Thymus (tissue), 11 donors: ENCODE measurements around the gene ZNF385B. TPM values are rescaled to one million over a fixed set of nuclear protein-coding genes. Genes with fewer than 3 reads are reported as not detected.

Experiments
- DNase-seq, 9 donors: peaks; one replicate each; pipeline ENCODE4 v3.0.0-alpha.2; 2013; ENCODE audit warnings: low spot score in 9 of 9, low read depth in 6 of 9, missing footprints in 1 of 9
- H3K27ac ChIP-seq, 2 donors: one replicate each; pipeline ENCODE4 v1.5.1; 2013; ENCODE audit warnings: control low read depth in 1 of 2, low read depth in 1 of 2, low read length in 1 of 2, mild to moderate bottlenecking in 1 of 2, moderate library complexity in 1 of 2
- H3K27me3 ChIP-seq, 2 donors: one replicate each; pipeline ENCODE4 v1.5.1; 2013; ENCODE audit warnings: low read length in 1 of 2; ENCODE audit not compliant: control insufficient read depth in 2 of 2, insufficient read depth in 1 of 2
- H3K36me3 ChIP-seq, 2 donors: one replicate each; pipeline ENCODE4 v1.5.1; 2013; ENCODE audit warnings: low read length in 1 of 2, mild to moderate bottlenecking in 1 of 2, moderate library complexity in 1 of 2; ENCODE audit not compliant: control insufficient read depth in 2 of 2, insufficient read depth in 2 of 2
- H3K4me1 ChIP-seq, 2 donors: one replicate each; pipeline ENCODE4 v1.5.1; 2013; ENCODE audit warnings: low read length in 2 of 2; ENCODE audit not compliant: control insufficient read depth in 2 of 2, insufficient read depth in 2 of 2
- H3K4me3 ChIP-seq, 2 donors: one replicate each; pipeline ENCODE4 v1.5.1; 2013; ENCODE audit warnings: low read length in 2 of 2, control low read depth in 1 of 2, mild to moderate bottlenecking in 1 of 2
- H3K9me3 ChIP-seq, 2 donors: one replicate each; pipeline ENCODE4 v1.5.1; 2013; ENCODE audit warnings: low read length in 1 of 2, mild to moderate bottlenecking in 1 of 2; ENCODE audit not compliant: control insufficient read depth in 2 of 2, insufficient read depth in 1 of 2
- WGBS: extraction: QIAGEN DNeasy Blood & Tissue Kit; methylation state at CpG from one replicate; pipeline ENCODE4 v1.1.7; 2013; 5-methylcytosine and 5-hydroxymethylcytosine counted together
- polyA plus RNA-seq: library from polyadenylated mRNA; stranded (reverse); fragments of 200-250 nt; gene quantifications from one replicate; pipeline ENCODE4 v1.2.3, GENCODE V29; 2013
- total RNA-seq: library from RNA; stranded (reverse); fragments of 120-200 nt; gene quantifications from one replicate; pipeline ENCODE4 v1.2.4, GENCODE V29; 2013
- donor health status: healthy.

ZNF385B gene
- total and polyA plus RNA-seq, 2 donors = 0.14 to 2.0 TPM

DNA sequence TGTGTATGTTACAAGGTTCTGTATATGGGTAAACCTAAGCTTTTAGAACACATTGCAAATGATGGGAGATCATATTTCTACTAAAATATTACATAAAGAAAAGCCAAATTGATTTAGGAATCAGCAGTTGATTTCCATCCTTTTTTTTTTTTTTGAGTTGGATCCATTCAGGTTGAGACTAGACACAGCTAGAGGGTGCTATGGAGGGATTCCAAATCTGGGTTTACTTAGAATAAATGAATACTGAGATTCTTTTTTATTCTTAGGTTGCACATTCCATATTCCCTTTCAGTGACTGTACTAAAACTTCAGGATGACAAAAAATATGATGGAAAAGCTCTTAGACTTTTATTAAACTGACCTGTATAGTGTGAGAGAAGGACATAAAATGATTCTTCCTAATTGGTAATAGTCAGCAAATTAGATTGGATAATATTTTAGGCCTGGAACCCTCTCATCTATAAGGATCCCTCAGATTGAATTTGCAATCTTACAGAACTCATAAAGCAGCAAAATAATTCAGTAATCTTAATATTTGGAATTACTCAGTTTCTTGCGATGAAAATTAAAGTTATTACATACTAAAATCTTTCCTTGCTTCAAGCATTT is 413.5 kb downstream of the ZNF385B start:
- DNase-seq = no peak
- 48% methylated on average over 1 of the region's 1 CpG for WGBS
- no peak overlapping the region for H3K27ac ChIP-seq

DNA sequence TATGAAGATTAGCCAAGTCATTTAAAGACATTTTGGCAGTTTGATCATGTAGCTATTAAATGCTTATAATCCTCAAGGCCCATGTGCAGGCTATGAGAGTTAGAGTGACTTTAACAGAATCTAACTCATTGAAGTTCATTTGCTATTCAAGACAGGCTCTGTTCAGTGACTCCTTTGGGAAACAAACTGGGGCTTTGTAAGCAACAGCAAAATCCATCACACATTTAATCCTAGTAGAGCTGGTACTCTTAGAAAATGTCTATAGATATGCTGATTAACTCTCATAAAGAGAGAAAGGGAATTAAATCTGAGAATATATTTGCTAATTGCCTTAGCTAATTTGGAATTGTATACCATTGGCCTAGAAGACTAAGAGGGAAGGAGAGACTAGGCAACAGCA is 414.0 kb downstream of the ZNF385B start:
- H3K4me1 ChIP-seq = no peaks in the 10 kb centered on the region
- H3K27ac ChIP-seq = no peak overlapping the region
- DNase-seq = no peak
- H3K4me3 ChIP-seq = no peak overlapping the region
- H3K27me3 ChIP-seq = peaks cover 0 to 4% of the 10 kb centered on the region in 2 donors
- H3K36me3 ChIP-seq = no peaks in the 10 kb centered on the region
- no peaks in the 10 kb centered on the region for H3K9me3 ChIP-seq

More for the DNA sequence above, 413.5 kb downstream of the ZNF385B start:
- Histone ChIP-seq H3K4me3 (no peak overlapping the region), H3K36me3 (no peaks in the 10 kb centered on the region), H3K9me3 (no peaks in the 10 kb centered on the region), H3K27me3 (peaks cover 0 to 4% of the 10 kb centered on the region in 2 donors), H3K4me1 (no peaks in the 10 kb centered on the region)

DNA sequence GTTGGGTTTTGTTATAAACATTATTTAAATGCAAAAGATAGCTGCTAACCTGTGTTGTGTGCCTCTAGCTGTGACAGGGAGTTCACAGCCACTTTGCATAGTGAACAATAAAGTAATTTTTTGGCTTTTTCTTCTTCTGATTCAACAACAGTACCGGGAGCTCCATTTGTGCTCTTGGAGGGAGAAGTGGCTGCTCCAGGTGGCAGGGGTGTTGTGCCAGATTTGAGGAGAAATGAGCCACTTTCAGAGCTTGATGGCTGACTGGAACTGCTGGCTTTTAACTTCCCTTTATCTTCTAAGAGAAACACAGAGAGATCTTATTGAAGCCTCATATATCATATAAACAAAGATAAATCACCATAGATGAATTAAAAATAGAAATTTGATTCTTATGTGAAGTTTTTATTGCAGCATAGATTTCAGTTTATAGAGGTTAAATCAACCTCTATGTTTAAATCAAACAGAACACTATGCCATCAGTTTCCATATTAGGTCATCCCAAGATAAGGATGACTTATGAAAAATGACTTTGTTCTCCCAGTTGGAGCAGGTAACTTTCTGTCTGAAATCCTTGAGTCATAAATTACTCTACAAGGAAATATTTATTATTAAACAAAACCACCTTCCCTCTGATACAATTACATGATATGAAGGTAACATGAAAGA is 414.8 kb downstream of the ZNF385B start:
- no peaks in the 10 kb centered on the region for H3K36me3 ChIP-seq
- H3K4me1 ChIP-seq = no peaks in the 10 kb centered on the region
- H3K4me3 ChIP-seq = no peak overlapping the region
- H3K9me3 ChIP-seq = no peaks in the 10 kb centered on the region
- WGBS = 88% methylated on average over 1 of the region's 1 CpG
- no peak for DNase-seq
- H3K27me3 ChIP-seq = peaks cover 0 to 4% of the 10 kb centered on the region in 2 donors
- H3K27ac ChIP-seq = no peak overlapping the region

DNA sequence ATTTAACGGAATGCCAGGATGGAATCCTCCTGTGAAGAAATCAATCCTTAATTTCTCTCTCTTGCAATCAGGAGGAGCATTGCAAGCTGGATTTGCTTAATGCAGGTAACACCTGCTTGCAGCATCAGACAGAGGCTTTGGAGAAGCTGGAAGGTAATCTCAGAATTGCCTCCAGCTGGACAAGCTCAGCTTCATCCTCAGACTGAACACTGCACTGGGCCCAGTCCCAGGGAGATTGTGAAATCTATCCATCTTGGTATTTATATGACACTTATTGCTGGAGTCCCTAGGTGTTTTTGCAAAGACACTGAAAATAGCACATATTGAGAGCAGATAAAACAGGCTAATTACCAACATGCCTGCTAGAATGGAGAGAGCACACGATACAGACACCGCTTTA is 417.4 kb downstream of the ZNF385B start:
- Histone ChIP-seq H3K36me3 (no peaks in the 10 kb centered on the region), H3K4me1 (no peaks in the 10 kb centered on the region), H3K27ac (no peak overlapping the region), H3K4me3 (no peak overlapping the region), H3K9me3 (no peaks in the 10 kb centered on the region), H3K27me3 (peaks cover 0 to 7% of the 10 kb centered on the region in 2 donors)
- DNase-seq = no peak
- WGBS = 92% methylated on average over 3 of the region's 3 CpGs

DNA sequence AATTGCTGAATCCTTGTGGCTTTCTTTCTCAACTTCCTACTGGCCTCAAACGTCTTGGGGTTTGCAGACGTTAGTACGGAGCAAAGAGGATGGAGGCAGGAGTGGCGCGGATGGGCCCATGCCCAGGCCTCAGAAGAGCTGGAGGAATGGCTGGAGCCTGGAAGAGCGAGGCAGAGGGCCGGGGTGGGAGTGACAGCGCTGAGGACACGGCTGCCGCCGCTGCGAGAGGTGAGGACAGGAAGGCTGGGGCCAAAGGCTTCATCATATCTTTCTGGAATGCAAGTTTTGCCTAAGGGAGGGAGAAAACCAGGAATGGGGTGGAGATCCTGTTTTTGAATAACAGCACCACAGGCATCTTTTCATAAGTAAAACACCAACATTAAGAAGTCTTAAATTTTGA is 418.2 kb downstream of the ZNF385B start:
- no peaks in the 10 kb centered on the region for H3K36me3 ChIP-seq
- H3K4me1 ChIP-seq = no peaks in the 10 kb centered on the region
- H3K27me3 ChIP-seq = peaks cover 0 to 7% of the 10 kb centered on the region in 2 donors
- no peak for DNase-seq
- 71% methylated on average over 12 of the region's 12 CpGs for WGBS
- no peak overlapping the region for H3K27ac ChIP-seq
- no peaks in the 10 kb centered on the region for H3K9me3 ChIP-seq
- H3K4me3 ChIP-seq = no peak overlapping the region

DNA sequence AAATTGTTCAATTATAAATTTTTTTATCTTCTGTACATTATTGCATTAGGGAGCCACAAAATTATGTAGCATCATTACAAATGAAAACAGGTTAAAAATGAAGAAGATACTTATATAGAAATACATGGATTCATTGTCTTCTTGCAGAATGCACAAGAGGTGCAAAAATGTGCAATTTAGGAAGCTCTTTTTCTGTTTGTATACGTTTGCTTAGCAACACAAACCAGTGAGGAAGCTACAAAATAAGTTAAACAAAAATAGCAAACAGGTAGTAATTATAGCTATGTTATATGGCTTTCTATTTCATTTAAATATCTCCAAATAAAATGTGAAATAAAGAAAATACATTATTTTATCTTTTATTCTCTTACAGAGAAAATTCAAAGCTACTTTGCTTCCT is 419.2 kb downstream of the ZNF385B start:
- no peak for DNase-seq
- Histone ChIP-seq H3K4me3 (no peak overlapping the region), H3K9me3 (no peaks in the 10 kb centered on the region), H3K27me3 (peaks cover 0 to 7% of the 10 kb centered on the region in 2 donors), H3K4me1 (no peaks in the 10 kb centered on the region), H3K27ac (no peak overlapping the region), H3K36me3 (no peaks in the 10 kb centered on the region)
- 74% methylated on average over 1 of the region's 1 CpG for WGBS

DNA sequence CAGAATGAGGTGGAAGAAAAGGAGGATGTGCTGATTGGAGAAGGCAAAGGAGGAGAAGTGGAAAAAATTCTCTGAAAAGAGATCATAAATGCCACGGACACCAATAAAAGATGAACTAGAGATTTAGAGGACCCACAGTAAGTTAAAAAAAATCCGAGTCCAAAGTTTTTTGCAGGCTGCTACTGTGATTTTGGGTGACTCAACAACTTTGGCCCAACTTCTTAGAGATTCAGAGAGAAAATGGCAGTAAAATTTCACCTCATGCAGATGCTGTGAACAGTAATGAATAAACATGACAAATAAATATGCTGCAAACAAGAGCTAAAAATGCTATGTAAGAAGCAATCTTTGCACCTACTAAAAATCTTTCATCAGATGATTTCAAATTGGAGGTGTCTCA is 419.9 kb downstream of the ZNF385B start:
- Histone ChIP-seq H3K27me3 (peaks cover 0 to 7% of the 10 kb centered on the region in 2 donors), H3K4me1 (no peaks in the 10 kb centered on the region), H3K9me3 (no peaks in the 10 kb centered on the region), H3K36me3 (no peaks in the 10 kb centered on the region), H3K27ac (no peak overlapping the region), H3K4me3 (no peak overlapping the region)
- 91% methylated on average over 2 of the region's 2 CpGs for WGBS
- no peak for DNase-seq

DNA sequence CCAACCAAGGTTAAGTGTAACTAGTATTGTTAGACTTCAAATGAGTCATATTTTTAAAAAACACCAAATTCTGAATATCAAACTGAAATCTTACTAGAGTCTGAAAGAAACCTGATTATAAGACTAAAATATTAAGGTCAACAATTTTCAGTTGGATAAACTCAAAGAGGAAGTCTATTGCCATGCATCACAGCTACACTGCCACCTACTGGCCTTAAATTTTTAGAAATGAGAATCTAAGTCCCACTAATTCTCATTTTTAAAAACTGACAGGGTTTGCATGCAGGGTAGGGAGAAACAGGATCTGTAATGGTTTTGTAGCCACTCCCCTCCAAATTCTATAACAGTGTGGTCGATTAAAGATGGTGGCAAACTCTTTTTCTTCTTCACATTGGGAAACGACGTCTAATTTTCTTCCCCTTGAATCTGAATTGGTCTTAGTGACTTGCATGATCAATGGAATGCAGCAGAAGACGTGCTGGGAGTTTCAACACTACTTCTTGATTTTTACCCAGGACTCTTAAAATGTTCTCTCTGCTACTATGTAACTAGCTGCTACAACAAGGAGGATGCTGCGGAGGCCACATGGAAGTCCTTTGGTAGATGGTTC is 420.7 kb downstream of the ZNF385B start:
- DNase-seq = peak in 7 of 9 donors; percentile 8 to 51 (median 26)
- Histone ChIP-seq H3K27me3 (peaks cover 0 to 7% of the 10 kb centered on the region in 2 donors), H3K4me3 (no peak overlapping the region), H3K4me1 (no peaks in the 10 kb centered on the region), H3K9me3 (no peaks in the 10 kb centered on the region), H3K36me3 (no peaks in the 10 kb centered on the region), H3K27ac (no peak overlapping the region)
- WGBS = 84% methylated on average over 5 of the region's 5 CpGs

DNA sequence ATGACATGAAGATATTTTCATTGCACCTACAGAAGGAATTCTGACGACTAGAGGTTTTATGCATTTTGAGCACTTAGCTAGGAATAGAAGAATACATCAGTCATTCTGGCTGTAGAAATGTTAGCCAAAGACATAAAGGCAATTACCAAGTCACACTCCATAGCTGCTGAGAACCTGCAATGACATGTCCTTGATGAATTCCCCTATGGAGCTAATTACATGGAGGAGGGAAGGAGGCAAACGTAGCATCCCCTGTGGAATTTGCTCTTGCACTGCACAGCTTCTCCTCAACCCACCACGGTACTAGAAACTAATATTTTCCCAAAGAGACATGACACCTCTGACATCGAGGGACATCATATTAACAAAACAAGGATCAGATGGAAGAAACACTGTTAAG is 422.8 kb downstream of the ZNF385B start:
- DNase-seq = no peak
- Histone ChIP-seq H3K27me3 (peaks cover 0 to 7% of the 10 kb centered on the region in 2 donors), H3K27ac (no peak overlapping the region), H3K9me3 (no peaks in the 10 kb centered on the region), H3K4me3 (no peak overlapping the region), H3K36me3 (no peaks in the 10 kb centered on the region), H3K4me1 (no peaks in the 10 kb centered on the region)
- 65% methylated on average over 4 of the region's 4 CpGs for WGBS
